Activated T-helper 1 cell treated with anti-CD3 and anti-CD28 coated beads, Interleukin-2, amount 50 U/mL, for 16 hours (primary cell): Measurements from ENCODE around the gene ANKS3.

Experiments
- DNase-seq, 2 donors: peaks; one replicate each; pipeline ENCODE4 v3.0.0-alpha.2; 2020; ENCODE audit warnings: low read depth in 1 of 2, low spot score in 1 of 2

The ANKS3 gene

DNA sequence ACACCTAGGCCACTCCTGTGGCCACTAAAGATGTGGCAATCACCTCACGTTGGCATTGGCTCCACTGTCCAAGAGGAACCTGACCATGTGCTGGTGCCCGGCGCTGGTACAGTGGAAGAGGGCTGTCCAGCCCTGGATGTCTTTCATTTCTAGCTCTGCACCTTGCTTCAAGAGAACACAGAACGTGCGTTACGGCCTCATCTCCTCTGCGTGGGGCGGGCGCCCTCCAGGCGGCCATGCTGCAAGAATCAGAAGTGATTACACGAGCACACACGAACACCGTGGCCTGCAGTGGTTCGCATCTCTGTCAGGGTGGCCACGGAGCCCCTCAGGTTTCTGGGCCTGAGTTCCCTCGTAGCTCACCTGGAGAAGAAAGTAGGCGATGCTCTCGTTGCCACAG is 7.5 kb downstream of the ANKS3 start:
- no peak for DNase-seq

DNA sequence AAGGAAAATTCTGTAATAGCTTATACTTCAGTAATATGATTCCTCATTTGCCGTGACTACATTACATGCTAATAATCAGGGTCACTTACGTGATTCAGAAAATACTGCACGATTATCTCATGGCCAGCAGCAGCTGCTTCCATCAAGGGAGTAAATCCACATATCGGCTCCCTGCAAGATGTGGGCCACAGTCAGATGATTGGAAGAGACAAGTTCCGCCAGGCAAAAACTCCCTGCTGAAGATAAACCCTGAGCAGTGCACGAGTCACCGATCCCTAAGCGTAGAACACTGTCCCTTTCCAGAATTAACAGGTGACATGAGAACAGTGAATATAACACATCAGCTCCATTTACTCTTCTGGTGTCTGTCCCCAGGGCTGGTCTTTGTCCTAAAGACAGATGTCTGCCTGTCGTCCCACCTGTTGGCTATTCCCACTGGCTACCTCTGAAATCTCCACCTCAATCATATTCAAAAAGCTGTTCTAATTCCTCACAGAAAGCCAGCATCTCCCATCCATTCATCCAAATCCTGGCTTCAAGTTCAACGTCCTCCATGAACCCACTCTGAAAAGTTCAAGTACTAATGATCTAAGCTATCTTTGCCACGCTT is 9.3 kb downstream of the ANKS3 start:
- no peak for DNase-seq

DNA sequence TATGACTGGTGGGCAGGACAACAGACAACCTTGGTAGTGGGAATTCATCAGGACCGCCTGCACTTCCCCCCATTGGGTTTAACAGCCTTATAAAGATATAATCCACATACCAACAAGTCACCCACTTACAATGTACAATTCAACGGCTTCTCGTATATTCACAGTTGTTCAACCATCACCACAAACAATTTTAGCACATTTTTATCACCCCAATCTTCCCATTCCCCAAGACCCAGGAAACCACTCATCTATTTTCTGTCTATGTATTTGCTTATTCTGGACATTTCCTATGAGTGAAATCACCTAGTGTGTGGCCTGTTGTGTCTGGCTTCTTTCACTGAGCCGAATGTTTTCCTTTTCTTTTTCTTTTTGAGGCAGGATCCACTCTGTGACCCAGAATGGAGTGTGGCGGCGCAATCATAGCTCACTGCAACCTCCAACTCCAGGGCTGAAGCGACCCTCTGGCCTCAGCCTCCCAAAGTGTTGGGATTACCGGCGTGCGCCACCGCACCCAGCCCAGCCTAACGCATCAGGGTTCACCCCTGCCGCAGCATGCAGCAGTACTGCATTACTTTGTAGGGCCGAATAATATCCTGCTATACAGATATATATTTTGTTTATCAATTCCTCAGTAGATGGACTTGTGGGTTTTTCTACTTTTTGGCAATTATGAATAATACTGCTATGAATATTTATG is 10.9 kb downstream of the ANKS3 start:
- no peak for DNase-seq

DNA sequence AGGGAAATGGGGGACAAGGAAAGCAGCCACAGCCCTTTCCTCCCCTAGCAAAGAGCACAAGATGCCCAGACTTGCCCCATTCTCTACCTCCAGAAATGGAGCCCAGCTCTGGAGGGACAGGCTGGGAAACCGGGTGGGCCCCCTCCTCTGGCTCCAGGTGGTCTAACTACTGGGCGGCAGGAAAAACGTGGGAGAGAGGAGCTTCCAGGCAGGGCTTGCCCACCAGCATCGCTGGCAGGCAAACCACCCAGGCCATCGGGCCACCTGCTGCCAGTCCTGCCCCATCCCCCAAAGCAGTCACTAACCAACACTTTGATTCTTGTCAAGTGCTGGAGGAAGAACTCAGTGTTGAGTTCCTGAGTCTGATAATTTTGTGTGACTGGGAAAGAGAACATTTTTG is 15.6 kb downstream of the ANKS3 start:
- DNase-seq = no peak

DNA sequence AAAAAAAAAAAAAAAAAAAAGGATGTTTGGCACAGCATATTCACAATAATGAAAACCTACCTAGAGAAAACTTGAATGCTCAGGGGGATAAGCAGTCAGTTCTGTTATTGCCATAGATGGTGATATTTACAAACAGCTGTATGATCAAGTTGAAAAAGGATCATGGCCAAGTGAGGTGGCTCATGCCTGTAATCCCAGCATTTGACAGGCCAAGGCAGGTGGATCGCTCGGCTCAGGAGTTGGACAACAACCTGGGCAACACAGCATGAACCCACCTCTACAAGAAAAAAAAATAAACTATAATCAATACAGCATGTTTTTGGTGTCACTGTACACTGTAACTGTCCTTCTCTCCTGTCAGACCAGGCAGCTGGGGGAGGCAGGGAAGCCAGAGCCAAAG is 19.1 kb downstream of the ANKS3 start:
- no peak for DNase-seq

DNA sequence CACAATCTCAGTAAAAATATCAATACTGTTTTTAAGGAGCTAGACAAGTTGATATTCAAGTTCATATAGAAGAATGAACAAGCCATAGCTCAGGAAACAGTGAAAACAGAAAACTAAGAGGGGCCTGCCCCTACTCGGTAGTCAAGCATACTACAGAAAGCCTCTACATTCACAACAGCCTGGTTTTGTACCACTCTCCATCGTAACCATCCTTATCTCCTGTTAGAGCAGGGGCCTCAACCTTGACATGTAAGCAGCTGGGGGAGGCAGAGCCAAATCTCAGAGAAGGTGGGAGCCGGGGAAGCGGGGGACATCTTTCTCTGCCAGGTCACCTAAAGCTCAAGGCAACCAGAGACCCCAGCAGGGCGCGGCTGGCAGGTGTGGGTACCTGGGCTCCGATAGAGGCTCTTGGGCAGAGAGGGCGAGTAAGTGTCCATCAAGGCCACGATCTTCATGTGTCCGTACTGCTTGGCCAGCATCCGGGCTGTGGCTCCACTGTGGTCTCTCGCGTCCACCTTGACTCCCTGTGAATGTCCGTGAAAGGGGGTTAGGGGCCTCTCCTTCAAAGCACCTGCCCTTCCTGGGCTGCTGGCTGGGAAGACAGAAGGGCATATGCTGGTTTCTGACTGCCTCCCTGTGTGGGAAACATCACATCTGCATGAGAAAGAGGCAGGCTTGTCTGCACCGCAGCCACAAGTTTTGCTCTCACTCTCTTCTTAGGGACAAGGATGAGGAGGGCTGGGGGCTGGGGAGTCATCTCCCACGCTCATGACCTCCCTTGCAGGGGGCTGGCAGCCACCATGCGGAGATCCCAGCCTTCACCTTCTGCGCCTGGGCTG is 20.2 kb downstream of the ANKS3 start:
- DNase-seq = no peak

DNA sequence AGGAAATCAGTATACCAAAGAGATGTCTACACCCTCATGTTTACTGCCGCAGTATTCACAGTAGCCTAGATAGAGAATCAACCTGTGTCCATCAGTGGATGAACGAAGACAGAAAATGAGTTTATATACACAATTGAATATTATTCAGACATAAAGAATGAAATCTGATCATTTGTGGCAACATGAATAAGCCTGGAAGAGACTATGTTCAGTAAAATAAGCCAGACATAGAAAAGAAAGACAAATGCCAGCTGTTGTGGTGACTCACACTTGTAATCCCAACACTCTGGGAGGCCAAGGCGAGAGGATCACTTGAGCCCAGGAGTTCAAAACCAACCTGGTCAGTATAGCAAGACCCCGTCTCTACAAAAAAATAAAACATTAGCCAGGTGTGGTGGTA is 24.6 kb downstream of the ANKS3 start:
- no peak for DNase-seq

DNA sequence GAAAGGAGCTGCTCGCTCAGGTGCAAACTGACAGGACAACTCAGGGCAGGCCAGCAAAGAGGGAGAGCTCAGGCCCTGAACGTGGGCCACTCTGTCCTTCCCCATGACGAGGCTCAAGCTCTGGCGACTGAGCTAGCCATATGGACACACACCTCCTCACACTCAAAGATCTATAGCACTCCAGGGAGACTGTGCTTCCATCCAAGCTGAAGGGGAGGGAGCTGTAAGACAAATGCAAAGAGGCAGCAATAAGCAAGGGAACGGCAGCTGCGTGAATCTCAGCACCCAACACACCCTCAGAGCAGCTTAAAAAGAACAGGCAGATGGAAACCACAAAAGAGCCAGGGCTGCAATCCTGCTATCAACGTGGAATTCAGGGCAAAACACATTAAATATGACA is 27.2 kb downstream of the ANKS3 start:
- DNase-seq = no peak

DNA sequence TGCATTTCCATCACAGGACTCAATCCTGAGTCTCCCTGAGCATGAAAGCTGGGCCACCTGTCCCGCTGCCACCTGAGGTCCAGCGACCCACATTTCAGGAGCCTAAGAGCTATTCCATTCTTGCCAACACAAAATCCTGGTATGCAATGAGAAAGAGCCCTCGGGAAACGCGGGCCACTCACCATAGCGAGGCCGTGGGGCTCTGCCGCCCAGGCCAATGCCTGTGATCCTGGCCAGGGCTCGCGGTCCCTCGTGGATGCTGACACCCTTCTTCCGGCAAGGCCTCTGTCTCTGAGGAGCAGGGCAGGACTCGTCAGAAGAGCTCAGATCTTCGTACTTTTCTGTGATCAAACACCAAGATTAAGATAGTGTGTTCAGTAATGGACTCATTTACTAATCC is 29.2 kb downstream of the ANKS3 start:
- DNase-seq = no peak

DNA sequence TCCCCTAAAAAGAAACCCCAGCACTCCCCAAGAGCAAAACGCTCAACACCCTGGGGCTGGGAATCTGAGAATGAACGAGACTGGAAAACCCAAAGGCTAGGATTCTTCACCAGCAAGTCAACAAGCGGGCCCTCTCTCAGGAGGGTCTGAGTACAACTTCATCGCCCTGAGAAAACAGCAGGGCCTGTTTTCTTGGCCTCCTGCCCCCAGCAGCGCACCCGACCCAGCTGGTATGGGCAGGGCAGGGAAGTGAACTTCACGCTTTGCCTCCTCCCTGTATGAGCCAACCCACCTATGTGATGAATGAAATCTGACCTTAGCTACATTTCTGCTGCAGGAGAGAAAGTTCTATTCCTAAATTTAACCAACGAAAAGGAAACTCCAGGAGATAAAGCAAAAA is 29.6 kb downstream of the ANKS3 start:
- DNase-seq = no peak

DNA sequence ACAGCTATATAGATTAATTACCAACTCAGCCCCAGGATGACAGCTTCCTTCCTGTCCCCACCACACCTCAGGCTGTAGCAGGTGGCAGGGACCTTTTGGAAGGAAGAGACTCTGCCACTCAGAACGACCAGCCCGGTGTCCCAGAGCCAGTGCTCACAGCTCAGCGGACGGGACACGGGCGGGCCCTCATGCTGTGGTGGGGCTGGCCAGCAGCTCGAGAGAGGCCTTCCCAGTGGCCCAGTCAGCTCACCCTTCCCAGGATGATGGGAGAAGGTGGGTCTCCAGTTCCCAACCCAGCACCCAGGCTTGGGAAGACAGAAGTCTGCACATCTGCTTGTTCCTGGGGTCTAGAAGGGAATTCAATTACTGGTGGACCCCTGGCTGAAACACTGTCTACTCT is 30.2 kb downstream of the ANKS3 start:
- no peak for DNase-seq

DNA sequence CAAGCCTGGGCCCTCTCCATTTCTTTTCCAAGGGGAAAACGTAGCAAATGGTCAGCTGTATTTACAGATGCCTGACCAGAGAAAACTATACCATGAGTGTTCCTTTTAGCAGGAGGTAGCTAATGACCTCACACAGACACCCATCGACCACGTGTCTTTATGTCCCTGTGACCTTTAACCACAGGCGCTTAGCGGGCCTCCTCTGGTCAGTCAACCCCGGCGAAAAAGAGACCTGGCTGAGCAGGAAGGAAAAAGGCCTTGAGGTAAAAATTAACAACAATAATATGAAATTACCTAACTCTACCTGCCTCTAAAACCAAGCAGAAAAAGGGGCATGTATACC is 31.6 kb downstream of the ANKS3 start:
- no peak for DNase-seq

DNA sequence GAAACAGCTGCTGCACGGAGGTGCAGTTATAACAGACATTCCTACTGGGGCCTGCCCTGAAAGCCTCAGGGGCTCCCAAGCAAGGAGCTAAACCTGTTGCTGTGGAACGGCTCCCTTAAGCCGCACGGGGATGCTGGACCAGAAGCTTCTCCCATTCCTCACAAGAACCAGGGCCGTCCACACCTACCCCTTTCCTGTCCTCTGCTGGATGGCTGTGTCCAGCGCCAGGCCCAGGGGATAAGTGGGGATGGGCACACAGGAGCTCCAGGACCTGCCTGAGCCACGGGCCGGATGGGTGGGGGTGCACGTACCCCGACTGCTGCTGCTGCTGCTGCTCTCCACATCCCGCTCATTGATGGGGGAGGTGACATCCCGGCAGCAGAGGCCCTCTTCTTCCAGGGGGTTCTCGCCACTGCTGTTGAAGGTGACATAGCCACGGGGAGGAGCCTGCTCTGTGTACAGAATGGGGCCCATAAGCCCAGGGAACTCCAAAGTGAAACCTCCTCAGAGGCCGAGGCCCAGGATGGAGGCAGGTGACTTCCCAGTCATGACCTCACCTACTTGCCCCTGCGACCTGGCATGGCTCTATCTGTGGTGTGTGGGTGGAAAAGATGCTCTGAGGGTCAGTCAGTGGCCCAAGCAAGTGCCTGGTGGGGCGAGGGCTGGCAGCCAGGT is 32.1 kb downstream of the ANKS3 start:
- DNase-seq = no peak

DNA sequence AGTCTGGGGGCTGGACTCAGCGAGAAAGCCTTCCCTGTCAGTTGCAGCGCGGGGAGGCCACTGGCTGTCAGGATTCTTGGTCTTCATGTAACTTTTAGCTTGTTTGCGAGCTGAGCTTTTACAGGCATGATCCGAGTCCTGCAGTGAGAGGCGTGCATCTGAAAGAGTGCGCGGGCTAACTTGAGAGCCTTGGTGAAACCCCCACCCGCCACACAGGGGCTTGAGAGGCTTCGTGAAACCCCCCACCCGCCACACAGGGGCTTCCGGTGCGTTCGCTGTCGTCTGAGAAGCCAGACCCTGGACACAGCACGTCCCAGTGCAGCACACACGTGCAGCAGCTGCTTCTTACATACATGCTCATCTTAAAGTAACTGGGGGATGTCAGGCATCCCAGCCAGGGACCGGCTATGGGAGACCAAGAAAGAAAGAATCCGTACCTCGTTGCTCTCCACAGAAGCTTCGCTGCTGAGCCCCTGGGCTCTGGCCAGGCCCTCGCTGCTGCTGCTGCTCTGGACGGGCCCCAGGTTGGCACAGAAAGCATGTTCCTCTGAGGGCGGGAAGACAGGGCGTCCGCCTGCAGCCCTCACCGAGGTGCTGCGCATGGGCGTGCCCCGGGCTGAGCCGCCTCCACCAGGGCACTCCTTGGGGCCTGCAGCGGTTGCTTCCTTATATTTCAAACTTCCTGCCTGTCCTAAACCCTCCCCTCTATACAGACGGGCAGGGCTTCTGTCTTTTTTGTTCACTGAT is 32.9 kb downstream of the ANKS3 start:
- DNase-seq = no peak

DNA sequence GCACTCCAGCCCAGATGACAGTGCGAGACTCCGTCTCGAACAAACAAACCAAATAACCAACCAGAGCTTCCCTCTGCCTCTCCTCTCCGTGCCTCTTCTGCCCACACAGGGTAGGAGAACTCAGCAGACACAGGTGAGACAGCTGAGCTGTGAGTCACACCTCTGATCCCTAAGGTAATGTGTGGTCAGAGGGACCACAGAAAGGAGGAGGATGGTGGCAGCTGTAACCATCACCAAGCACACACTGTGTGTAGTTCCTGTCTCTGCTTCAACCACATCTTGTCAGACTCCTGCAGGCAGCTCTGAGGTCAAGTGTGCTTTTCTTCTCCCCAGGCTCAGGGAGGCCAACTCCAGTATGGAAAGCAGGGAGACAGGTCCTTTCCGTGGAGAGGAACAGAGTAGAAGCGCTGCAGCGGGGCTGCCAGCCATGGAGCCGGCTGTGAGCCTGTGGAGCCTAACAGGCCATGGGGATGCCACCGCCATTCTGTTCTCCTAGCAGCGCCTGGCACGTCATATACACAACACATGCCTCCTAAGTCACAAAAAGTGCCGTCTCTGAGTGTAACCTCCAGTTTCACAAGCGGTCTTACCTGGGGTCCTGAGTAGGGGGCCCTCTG is 33.6 kb downstream of the ANKS3 start:
- DNase-seq = no peak

DNA sequence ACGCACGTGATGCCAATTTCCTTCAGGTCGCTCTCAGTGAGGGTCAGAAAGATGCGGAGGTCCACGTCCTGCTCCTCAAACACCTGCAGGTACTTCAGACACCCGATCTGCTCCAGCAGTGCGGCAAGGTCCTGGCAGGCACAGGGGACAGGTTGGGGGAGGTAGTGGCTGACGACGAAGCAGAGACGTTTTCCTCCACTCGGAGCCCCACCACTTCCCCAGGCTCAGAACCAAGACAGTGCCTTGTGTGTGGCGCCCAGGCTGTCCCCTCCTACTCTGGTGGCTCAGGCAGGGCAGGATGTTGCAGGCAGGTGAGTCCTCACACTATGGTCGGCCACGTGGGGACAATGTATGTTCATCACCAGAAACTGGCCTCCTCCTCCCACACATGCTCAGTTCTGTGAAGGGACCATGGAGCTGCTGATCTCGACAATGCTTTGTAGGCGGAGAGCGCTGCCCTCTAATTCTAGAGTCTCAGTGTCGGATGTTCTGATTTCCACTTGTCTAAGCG is 35.0 kb downstream of the ANKS3 start:
- DNase-seq = no peak

DNA sequence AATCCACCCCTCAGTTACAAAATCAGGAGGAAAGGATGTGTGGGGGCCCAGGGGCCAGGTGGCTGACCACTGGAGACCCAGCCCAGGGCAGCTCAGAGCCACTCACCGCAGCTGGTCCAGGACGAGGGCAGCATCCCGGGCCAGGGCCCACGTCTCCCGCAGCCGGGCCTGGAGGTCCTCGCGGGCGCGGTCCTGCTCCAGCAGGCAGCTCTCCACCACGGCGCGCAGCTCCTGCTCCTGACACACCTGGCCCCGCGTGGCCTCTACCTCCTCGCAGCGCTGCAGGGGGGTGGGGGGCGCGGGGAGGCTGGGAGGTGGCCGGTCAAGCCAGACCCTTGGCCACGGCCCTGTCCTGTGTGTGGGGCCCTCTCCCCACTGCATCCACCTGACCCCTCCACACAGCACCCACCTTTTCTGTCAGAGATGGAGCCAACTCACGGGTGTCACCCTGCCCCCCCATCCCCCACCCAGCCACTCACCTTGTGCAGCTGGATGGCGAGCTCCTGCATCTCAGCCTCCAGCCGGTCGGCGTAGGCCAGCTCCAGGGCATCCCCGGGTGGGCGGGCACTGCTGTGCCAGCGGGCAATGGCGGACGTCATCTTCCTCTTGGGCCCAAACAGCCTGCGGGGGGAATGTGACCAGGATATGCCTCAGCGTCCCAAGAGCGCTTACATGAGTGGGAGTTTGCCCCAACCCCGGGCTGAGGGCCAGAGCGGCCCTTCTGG is 35.6 kb downstream of the ANKS3 start:
- no peak for DNase-seq

DNA sequence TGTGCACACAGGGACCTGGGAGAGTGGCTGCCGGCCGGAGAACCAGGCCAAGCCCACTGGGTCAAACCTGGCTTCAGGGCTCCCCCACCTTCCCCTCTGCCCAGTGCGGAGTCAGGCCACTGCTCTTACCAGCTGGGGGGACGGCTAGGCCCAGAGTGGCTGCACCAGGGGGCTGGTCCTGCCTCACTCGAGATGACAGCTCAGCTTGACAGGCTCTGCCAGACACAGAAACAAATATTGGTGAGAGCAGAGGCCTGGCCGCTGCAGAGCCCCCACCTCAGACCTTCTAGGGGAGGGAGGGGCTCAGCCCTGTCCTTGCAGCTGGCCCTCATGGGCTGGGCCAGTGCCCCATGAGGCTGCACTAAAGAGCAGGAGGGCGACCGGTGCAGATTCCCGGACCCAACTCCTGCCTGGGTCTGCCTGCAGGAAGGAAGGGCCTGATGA is 36.2 kb downstream of the ANKS3 start:
- DNase-seq = no peak

DNA sequence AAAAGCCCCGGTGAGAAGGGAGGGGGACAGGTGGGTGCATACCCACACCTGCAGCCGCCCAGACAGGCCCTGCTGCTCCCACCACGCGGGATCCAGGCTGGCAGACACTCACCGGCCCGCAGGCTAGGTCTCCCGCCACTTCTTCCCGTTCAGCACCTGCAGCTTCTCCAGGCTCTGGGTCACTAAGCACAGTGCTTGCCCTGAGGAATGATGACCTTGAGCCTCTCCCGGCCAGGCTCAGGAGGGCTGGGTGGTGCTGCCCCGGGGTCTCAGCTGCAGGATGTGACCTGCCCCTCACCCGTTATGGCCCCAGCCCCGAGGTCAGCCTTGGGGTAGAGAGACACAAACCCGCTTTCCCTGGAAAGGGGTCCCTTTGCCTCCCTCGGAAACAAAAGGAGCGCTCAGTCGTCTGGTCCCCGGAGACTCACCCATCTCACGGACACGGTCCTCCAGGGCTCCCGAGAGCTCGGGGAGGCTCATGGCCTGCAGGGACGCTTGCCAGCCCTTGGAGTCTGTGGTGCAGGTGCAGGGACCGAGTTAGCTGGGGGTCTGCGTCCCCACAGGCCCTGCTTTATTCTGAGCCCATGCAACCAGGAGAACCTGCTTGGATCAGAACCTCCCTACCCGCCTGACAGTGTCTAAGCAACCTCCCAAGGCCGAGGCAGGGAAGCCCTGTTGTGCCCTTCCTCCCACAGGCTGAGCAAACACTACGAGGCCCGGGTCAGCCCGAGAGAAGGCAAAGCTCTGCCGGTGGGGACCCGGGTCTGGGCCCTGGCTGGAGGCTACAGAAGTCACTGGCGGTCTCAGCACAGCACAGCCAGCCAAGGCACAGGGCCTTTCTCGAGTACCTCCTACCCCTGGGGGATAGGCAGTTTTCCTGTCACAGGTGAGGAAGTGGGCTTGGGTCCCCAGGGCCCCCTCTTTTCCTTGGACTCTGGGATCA is 36.9 kb downstream of the ANKS3 start:
- DNase-seq = no peak
